Adrenal gland (tissue), 12 donors: ENCODE measurements around the gene GNPTG. TPM values are rescaled to one million over a fixed set of nuclear protein-coding genes. Genes with fewer than 3 reads are reported as not detected.

Experiments used
- DNase-seq, 7 donors: peaks; one replicate each; pipeline ENCODE4 v3.0.0-alpha.2; 2019 to 2020
- H3K27ac ChIP-seq, 5 donors: fragments of 200-600 bp; sonication (generic) in 4 of 5; 1 replicate in 3 of 5; 2 replicates in 2 of 5; pipeline versions ENCODE4 v1.5.1 to v1.8.0; 2016 to 2020; ENCODE audit warnings: mild to moderate bottlenecking in 1 of 5
- H3K27me3 ChIP-seq: fragments of 200-600 bp; 2 replicates; pipeline ENCODE4 v1.8.0; 2021
- H3K36me3 ChIP-seq, 2 donors: fragments of 200-600 bp; replicated peaks in 1 of 2; 1 replicate in 1 of 2; 2 replicates in 1 of 2; pipeline versions ENCODE4 v1.5.1 to v1.8.0; 2018 to 2022
- H3K4me1 ChIP-seq, 2 donors: fragments of 200-600 bp; replicated peaks in 1 of 2; 1 replicate in 1 of 2; 2 replicates in 1 of 2; pipeline versions ENCODE4 v1.5.1 to v1.8.0; 2018 to 2021
- H3K4me3 ChIP-seq, 4 donors: fragments of 200-600 bp; sonication (generic) in 3 of 4; one replicate each; pipeline ENCODE4 v1.5.1; 2016 to 2018
- H3K9me3 ChIP-seq, 3 donors: fragments of 200-600 bp; sonication (generic) in 1 of 3; replicated peaks in 1 of 3; 1 replicate in 2 of 3; 2 replicates in 1 of 3; pipeline versions ENCODE4 v1.5.1 to v1.8.0; 2016 to 2021
- CTCF ChIP-seq, 6 experiments: fragments of 450-650 bp in 4 of 6; fragments of 200-600 bp in 2 of 6; sonication (generic) in 1 of 6; IDR thresholded peaks; 1 replicate in 5 of 6; 2 replicates in 1 of 6; pipeline versions ENCODE4 v1.5.1 to v1.8.0; 2016 to 2021; ENCODE audit warnings: antibody characterized with exemption in 6 of 6, mild to moderate bottlenecking in 2 of 6, moderate library complexity in 1 of 6
- POLR2A ChIP-seq, 2 donors: fragments of 450-650 bp; IDR thresholded peaks; one replicate each; pipeline ENCODE4 v1.6.1; 2017; ENCODE audit warnings: antibody characterized with exemption in 2 of 2, mild to moderate bottlenecking in 2 of 2, moderate library complexity in 1 of 2
- WGBS, 4 donors: extraction: QIAGEN DNeasy Blood & Tissue Kit in 2 of 4; methylation state at CpG; one replicate each; pipeline versions ENCODE4 v1.1.5 to v1.1.7; 2013 to 2017; 5-methylcytosine and 5-hydroxymethylcytosine counted together
- intact Hi-C, 2 donors: fragments of 100-400 bp; cut with DNase I; formaldehyde crosslinking; loops; one replicate each; pipeline versions ENCODE4 v1.14.1 to v1.15.0; 2022 to 2023
- polyA plus RNA-seq, 3 donors: library from polyadenylated mRNA; stranded (reverse); fragments of 200-250 nt in 2 of 3; fragments of 350-450 nt in 1 of 3; fragmentation: Illumina TruSeq in 1 of 3; extraction: RNeasy Lipid Tissue Mini Kit (QIAGEN cat#74804) in 1 of 3; gene quantifications; one replicate each; pipeline ENCODE4 v1.2.3, GENCODE V29; 2013 to 2014
- total RNA-seq, 9 donors: library from RNA; depleted of rRNA in 4 of 9; stranded (reverse); fragments of >200 nt in 4 of 9; fragments of 120-200 nt in 1 of 9; fragmentation: NEBNext Ultra II Directional in 1 of 9; extraction: Animal tissue kit (Norgen Biotek cat#: 25700) in 1 of 9; gene quantifications; one replicate each; pipeline versions ENCODE4 v1.1.0 to v1.2.4, GENCODE V29; 2013 to 2023
- donor health status: healthy with polysubstance abuse.
- donor health status: Bipolar disorder and iron deficiency.
- donor health status: DM: yes; HTN: yes; CAD: no.
- donor health status: DM: no; HTN: no; CAD: no.
- donor health status: DM: no; HTN: no; CAD: no.
- donor health status: DM: yes; HTN: yes; CAD: no.

The GNPTG gene
- total and polyA plus RNA-seq, 12 donors = 95.9 to 659 (median 284) TPM

- H3K4me3 ChIP-seq = no peak overlapping the region
- WGBS, 4 donors = 92 to 98% (median 93%) methylated on average over 13 to 19 of the region's 21 CpGs
- intact Hi-C loops = no loop called here
- no peaks in the 10 kb centered on the region for H3K4me1 ChIP-seq
- no peaks in the 10 kb centered on the region for H3K27me3 ChIP-seq
- TF ChIP-seq CTCF (IDR thresholded peaks at IDR 0.05) = no peak
- TF ChIP-seq POLR2A (IDR thresholded peaks at IDR 0.05) = no peak
- H3K27ac ChIP-seq = no peak overlapping the region
- DNase-seq = no peak
- peaks cover 0 to 66% of the 10 kb centered on the region in 2 donors for H3K36me3 ChIP-seq
- H3K9me3 ChIP-seq = no peaks in the 10 kb centered on the region
These were observed 46.0 kb downstream of the GNPTG start for GRCh38 chr16:1397779-1398178.

- H3K4me3 ChIP-seq = no peak overlapping the region
- WGBS, 4 donors = 90 to 96% (median 93%) methylated on average over 9 of the region's 9 CpGs
- H3K27ac ChIP-seq = no peak overlapping the region
- peaks cover 0 to 64% of the 10 kb centered on the region in 2 donors for H3K36me3 ChIP-seq
- DNase-seq = no peak
- intact Hi-C loops = no loop called here
- no peaks in the 10 kb centered on the region for H3K9me3 ChIP-seq
- H3K27me3 ChIP-seq = no peaks in the 10 kb centered on the region
- no peaks in the 10 kb centered on the region for H3K4me1 ChIP-seq
- no peak for TF ChIP-seq CTCF (IDR thresholded peaks at IDR 0.05)
- no peak for TF ChIP-seq POLR2A (IDR thresholded peaks at IDR 0.05)
These were observed 46.6 kb downstream of the GNPTG start for GRCh38 chr16:1398351-1398750.

- intact Hi-C loops = no loop called here
- no peak for TF ChIP-seq POLR2A (IDR thresholded peaks at IDR 0.05)
- TF ChIP-seq CTCF (IDR thresholded peaks at IDR 0.05) = no peak
These were observed 47.3 kb downstream of the GNPTG start for GRCh38 chr16:1398826-1399581.

GRCh38 chr16:1401061-1401757 is 49.5 kb downstream of the GNPTG start:
- Histone ChIP-seq H3K9me3 (no peaks in the 10 kb centered on the region), H3K27ac (no peak overlapping the region), H3K4me3 (no peak overlapping the region), H3K4me1 (no peaks in the 10 kb centered on the region), H3K27me3 (no peaks in the 10 kb centered on the region), H3K36me3 (peaks cover 0 to 53% of the 10 kb centered on the region in 2 donors)
- WGBS, 4 donors = 76 to 92% (median 90%) methylated on average over 2 to 29 of the region's 29 CpGs
- TF ChIP-seq CTCF (IDR thresholded peaks at IDR 0.05) (no peak), POLR2A (IDR thresholded peaks at IDR 0.05) (no peak)
- no peak for DNase-seq
- intact Hi-C loops = loop anchor here in 1 of 2 donors (10.0 kb wide), 1 partner anchor 86 kb away; no protein-coding TSS in a partner anchor

More at GRCh38 chr16:1398826-1399581, 47.3 kb downstream of the GNPTG start:
- H3K4me3 ChIP-seq = no peak overlapping the region
- H3K9me3 ChIP-seq = no peaks in the 10 kb centered on the region
- H3K36me3 ChIP-seq = peaks cover 0 to 60% of the 10 kb centered on the region in 2 donors
- H3K27ac ChIP-seq = no peak overlapping the region
- no peak for DNase-seq
- H3K4me1 ChIP-seq = no peaks in the 10 kb centered on the region
- WGBS, 4 donors = 92 to 96% (median 93%) methylated on average over 10 to 38 of the region's 38 CpGs
- no peaks in the 10 kb centered on the region for H3K27me3 ChIP-seq
